DOHH2 (cell line): ENCODE data around the gene SYCE1.

Experiments used
- CTCF ChIP-seq: fragments of 200-600 bp; sonication (generic); IDR thresholded peaks from one replicate; pipeline ENCODE4 v1.5.1; 2014; ENCODE audit warnings: antibody characterized with exemption, mild to moderate bottlenecking, low read depth, low read length; ENCODE audit not compliant: poor library complexity, severe bottlenecking
- EZH2phosphoT487 ChIP-seq: fragments of 200-600 bp; sonication (generic); IDR thresholded peaks from 2 replicates; pipeline ENCODE4 v1.6.1; 2017; ENCODE audit warnings: borderline replicate concordance, mild to moderate bottlenecking, antibody characterized with exemption, low read length, moderate library complexity, mixed read lengths

- TF ChIP-seq CTCF (no peak), EZH2phosphoT487 (no peak)
Observed at GRCh38 chr10:133592716-133593115, 27.3 kb upstream of the SYCE1 start.
